DND-41 (cell line): ENCODE results near the gene ALS2.

ENCODE experiments used
- ATAC-seq: fragments of 200-7000 bp; cut with Tn5 transposase; 3 replicates; pipeline ENCODE4 v1.9.1; 2021; ENCODE audit warnings: low read depth; ENCODE audit not compliant: insufficient read depth
- DNase-seq: peaks from one replicate; pipeline ENCODE4 v3.0.0-alpha.2; 2020
- H2AFZ ChIP-seq: 2 replicates; pipeline ENCODE4 v1.6.0; 2012; ENCODE audit warnings: low read depth, low read length
- H3K27ac ChIP-seq: 2 replicates; pipeline ENCODE4 v1.5.1; 2012; ENCODE audit warnings: low read length, inconsistent platforms
- H3K27me3 ChIP-seq: fragments of 200-600 bp; sonication (generic); 2 replicates; pipeline ENCODE4 v1.6.0; 2012; ENCODE audit warnings: low read length, mild to moderate bottlenecking, inconsistent platforms; ENCODE audit not compliant: insufficient read depth, poor library complexity
- H3K36me3 ChIP-seq: 2 replicates; pipeline ENCODE4 v1.5.1; 2012; ENCODE audit warnings: low read length, inconsistent platforms; ENCODE audit not compliant: insufficient read depth
- H3K4me1 ChIP-seq: 2 replicates; pipeline ENCODE4 v1.5.1; 2012; ENCODE audit warnings: mild to moderate bottlenecking, low read length; ENCODE audit not compliant: insufficient read depth
- H3K4me2 ChIP-seq: 2 replicates; pipeline ENCODE4 v1.6.0; 2012; ENCODE audit warnings: mild to moderate bottlenecking, moderate library complexity, low read length, inconsistent platforms; ENCODE audit not compliant: insufficient read depth
- H3K4me3 ChIP-seq, 2 experiments: fragments of 200-600 bp in 1 of 2; shearing (Covaris generic) in 1 of 2; 2 replicates each; pipeline ENCODE4 v1.5.1; 2012 to 2016; ENCODE audit warnings: inconsistent platforms in 2 of 2, low read length in 2 of 2, mild to moderate bottlenecking in 2 of 2, low read depth in 1 of 2, moderate library complexity in 1 of 2
- H3K79me2 ChIP-seq: 2 replicates; pipeline ENCODE4 v1.6.0; 2012; ENCODE audit warnings: low read length, inconsistent platforms; ENCODE audit not compliant: insufficient read depth
- H3K9ac ChIP-seq: 2 replicates; pipeline ENCODE4 v1.6.0; 2012; ENCODE audit warnings: low read depth, mild to moderate bottlenecking, inconsistent platforms, low read length, moderate library complexity
- H3K9me3 ChIP-seq: 2 replicates; pipeline ENCODE4 v1.5.1; 2012; ENCODE audit warnings: low read length, moderate library complexity, mild to moderate bottlenecking, inconsistent platforms; ENCODE audit not compliant: insufficient read depth, severe bottlenecking
- H4K20me1 ChIP-seq: 2 replicates; pipeline ENCODE4 v1.6.0; 2012; ENCODE audit warnings: low read length; ENCODE audit not compliant: insufficient read depth
- EZH2 ChIP-seq: IDR thresholded peaks from 3 replicates; pipeline ENCODE4 v1.6.1; 2012; ENCODE audit warnings: borderline replicate concordance, low read depth, mild to moderate bottlenecking, moderate library complexity, low read length, inconsistent platforms; ENCODE audit not compliant: severe bottlenecking
- TF ChIP-seq, protein P1 (sequence below): IDR thresholded peaks from 2 replicates; pipeline ENCODE4 v1.5.1; 2012; ENCODE audit warnings: borderline replicate concordance, low read length, moderate library complexity, mild to moderate bottlenecking; ENCODE audit not compliant: poor library complexity, severe bottlenecking; ENCODE audit errors: extremely low read depth

The ALS2 gene

GRCh38 chr2:201781557-201782051 is 871 bp upstream of the ALS2 start:
- H3K27me3 ChIP-seq, result no peaks in the 10 kb centered on the region
- H4K20me1 ChIP-seq, result no peaks in the 10 kb centered on the region
- DNase-seq (no peak), ATAC-seq (no peak)
- H3K36me3 ChIP-seq, result no peaks in the 10 kb centered on the region
- peak overlapping the region; percentile 100 for H3K4me2 ChIP-seq
- peak overlapping the region; percentile 86 for H2AFZ ChIP-seq
- H3K9me3 ChIP-seq, result no peaks in the 10 kb centered on the region
- H3K9ac ChIP-seq, result peak overlapping the region; percentile 73
- TF ChIP-seq, protein P1, sequence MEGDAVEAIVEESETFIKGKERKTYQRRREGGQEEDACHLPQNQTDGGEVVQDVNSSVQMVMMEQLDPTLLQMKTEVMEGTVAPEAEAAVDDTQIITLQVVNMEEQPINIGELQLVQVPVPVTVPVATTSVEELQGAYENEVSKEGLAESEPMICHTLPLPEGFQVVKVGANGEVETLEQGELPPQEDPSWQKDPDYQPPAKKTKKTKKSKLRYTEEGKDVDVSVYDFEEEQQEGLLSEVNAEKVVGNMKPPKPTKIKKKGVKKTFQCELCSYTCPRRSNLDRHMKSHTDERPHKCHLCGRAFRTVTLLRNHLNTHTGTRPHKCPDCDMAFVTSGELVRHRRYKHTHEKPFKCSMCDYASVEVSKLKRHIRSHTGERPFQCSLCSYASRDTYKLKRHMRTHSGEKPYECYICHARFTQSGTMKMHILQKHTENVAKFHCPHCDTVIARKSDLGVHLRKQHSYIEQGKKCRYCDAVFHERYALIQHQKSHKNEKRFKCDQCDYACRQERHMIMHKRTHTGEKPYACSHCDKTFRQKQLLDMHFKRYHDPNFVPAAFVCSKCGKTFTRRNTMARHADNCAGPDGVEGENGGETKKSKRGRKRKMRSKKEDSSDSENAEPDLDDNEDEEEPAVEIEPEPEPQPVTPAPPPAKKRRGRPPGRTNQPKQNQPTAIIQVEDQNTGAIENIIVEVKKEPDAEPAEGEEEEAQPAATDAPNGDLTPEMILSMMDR, result no peak
- TF ChIP-seq EZH2, result no peak
- peaks cover 26% of the 10 kb centered on the region for H3K4me1 ChIP-seq
- H3K79me2 ChIP-seq, result peaks cover 11% of the 10 kb centered on the region
- peak overlapping the region; percentile 77 for H3K27ac ChIP-seq
- H3K4me3 ChIP-seq, result peak overlapping the region; percentile 41 to 70; a peak in 3 of 4 replicates

DNA sequence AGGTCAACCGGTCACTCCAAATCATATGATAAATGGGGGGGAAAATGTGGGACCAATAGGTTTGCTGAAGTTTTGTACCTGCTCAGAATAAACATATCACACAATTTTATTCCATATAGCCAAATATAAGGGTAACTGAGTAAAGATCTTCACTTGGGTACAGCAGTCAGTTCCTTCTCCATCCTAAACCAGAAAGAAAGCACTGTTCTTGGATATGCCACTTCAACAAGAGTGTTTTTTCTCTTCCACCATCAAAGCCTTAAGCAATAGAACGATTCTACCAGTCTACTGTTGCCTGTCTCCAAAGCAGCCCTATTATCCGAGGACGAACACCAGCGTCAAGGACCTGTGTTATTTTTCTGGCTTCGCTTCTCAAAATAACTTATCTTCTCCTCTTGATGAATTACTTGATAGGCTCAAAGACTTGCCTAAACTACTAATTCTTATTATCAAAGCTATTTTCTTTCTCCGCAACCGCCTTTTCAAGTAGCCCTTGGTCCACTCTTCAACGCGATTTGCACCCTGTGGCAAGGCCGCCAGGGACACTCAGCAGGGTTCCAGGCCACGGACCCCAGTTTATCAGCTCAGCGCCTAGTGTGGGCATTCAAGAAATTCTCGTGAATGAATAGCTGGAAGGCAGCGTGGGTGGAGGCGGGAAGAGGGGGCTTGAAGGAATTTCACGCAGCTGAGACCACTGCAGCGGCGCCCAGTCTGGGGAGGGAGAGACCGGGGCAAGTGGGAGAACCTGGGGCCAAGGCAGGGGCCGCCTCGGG is 646 bp downstream of the ALS2 start:
- peak overlapping the region; percentile 73 for H3K9ac ChIP-seq
- peaks cover 26% of the 10 kb centered on the region for H3K4me1 ChIP-seq
- peaks cover 14% of the 10 kb centered on the region for H3K79me2 ChIP-seq
- peak overlapping the region; percentile 100 for H3K4me2 ChIP-seq
- no peaks in the 10 kb centered on the region for H3K36me3 ChIP-seq
- DNase-seq (no peak), ATAC-seq (no peak)
- H3K27ac ChIP-seq, result peak overlapping the region; percentile 77
- H3K4me3 ChIP-seq, result peak overlapping the region; percentile 41 to 70
- H3K27me3 ChIP-seq, result no peaks in the 10 kb centered on the region
- no peaks in the 10 kb centered on the region; the same call in 1 of the 2 replicates for H4K20me1 ChIP-seq
- no peak for TF ChIP-seq EZH2
- TF ChIP-seq, protein P1, result no peak
- no peaks in the 10 kb centered on the region for H3K9me3 ChIP-seq
- H2AFZ ChIP-seq, result peak overlapping the region; percentile 86

- Histone ChIP-seq H2AFZ (no peak overlapping the region), H3K79me2 (peaks cover 14% of the 10 kb centered on the region), H3K4me3 (no peak overlapping the region), H3K4me1 (peaks cover 26% of the 10 kb centered on the region), H3K9me3 (no peaks in the 10 kb centered on the region), H3K27me3 (no peaks in the 10 kb centered on the region), H4K20me1 (no peaks in the 10 kb centered on the region; the same call in 1 of the 2 replicates), H3K4me2 (no peak overlapping the region), H3K27ac (no peak overlapping the region), H3K36me3 (no peaks in the 10 kb centered on the region), H3K9ac (no peak overlapping the region)
- DNase-seq, result no peak
- ATAC-seq, result no peak
- TF ChIP-seq EZH2, result no peak
- TF ChIP-seq, protein P1, result no peak
Observed at GRCh38 chr2:201777869-201778268, 2.9 kb downstream of the ALS2 start.
